ENCODE data around the gene C22orf39.
A peak's percentile ranks its signal among the peaks of the same experiment; 100 is the strongest.

C22orf39 gene

GRCh38 chr22:19447330-19448075 is at the start of gene C22orf39:
TSS of gene C22orf39 (minus strand) at chr22:19447711. CDS start at chr22:19447688, 23 bp downstream.
- DNase-seq (ENCODE audit: low spot score) = peak; percentile 94

- DNase-seq (ENCODE audit: low spot score) = no peak
Observed at GRCh38 chr22:19497245-19497644, 49.7 kb upstream of the C22orf39 start.

- DNase-seq (ENCODE audit: low spot score) = no peak
Observed at GRCh38 chr22:19496324-19496630, 48.8 kb upstream of the C22orf39 start.

- DNase-seq (ENCODE audit: low spot score) = peak; percentile 27
Observed at GRCh38 chr22:19495562-19496323, 48.2 kb upstream of the C22orf39 start.

- no peak for DNase-seq (ENCODE audit: low spot score)
Observed at GRCh38 chr22:19494676-19495173, 47.2 kb upstream of the C22orf39 start.

GRCh38 chr22:19494001-19494560 is 46.6 kb upstream of the C22orf39 start:
- no peak for DNase-seq (ENCODE audit: low spot score)

GRCh38 chr22:19492504-19493174 is 45.1 kb upstream of the C22orf39 start:
- no peak for DNase-seq (ENCODE audit: low spot score)

GRCh38 chr22:19490628-19491230 is 43.2 kb upstream of the C22orf39 start:
- DNase-seq (ENCODE audit: low spot score) = no peak

GRCh38 chr22:19488884-19489843 is 41.7 kb upstream of the C22orf39 start:
- no peak for DNase-seq (ENCODE audit: low spot score)

- no peak for DNase-seq (ENCODE audit: low spot score)
Observed at GRCh38 chr22:19488285-19488684, 40.8 kb upstream of the C22orf39 start.

GRCh38 chr22:19483481-19484244 is 36.2 kb upstream of the C22orf39 start:
- DNase-seq (ENCODE audit: low spot score) = no peak

GRCh38 chr22:19482297-19482696 is 34.8 kb upstream of the C22orf39 start:
- no peak for DNase-seq (ENCODE audit: low spot score)

- DNase-seq (ENCODE audit: low spot score) = no peak
Observed at GRCh38 chr22:19480789-19481188, 33.3 kb upstream of the C22orf39 start.

GRCh38 chr22:19480173-19480568 is 32.7 kb upstream of the C22orf39 start:
- DNase-seq (ENCODE audit: low spot score) = no peak

- DNase-seq (ENCODE audit: low spot score) = peak; percentile 96
Observed at GRCh38 chr22:19479355-19480172, 32.1 kb upstream of the C22orf39 start, which contains the start of gene CDC45. TSS of gene CDC45 (plus strand) at chr22:19479920. CDS start at chr22:19479969, 49 bp downstream.

- DNase-seq (ENCODE audit: low spot score) = peak; percentile 76
Observed at GRCh38 chr22:19478901-19479354, 31.4 kb upstream of the C22orf39 start, which contains the start of gene UFD1. TSS of gene UFD1 (minus strand) at chr22:19479193. CDS start at chr22:19479085, 108 bp downstream.

- DNase-seq (ENCODE audit: low spot score) = no peak
Observed at GRCh38 chr22:19478045-19478900, 30.8 kb upstream of the C22orf39 start.
